ENCODE measurements around the gene AIG1. TPM values are rescaled to one million over a fixed set of nuclear protein-coding genes. Genes with fewer than 3 reads are reported as not detected.

AIG1 gene
- total RNA-seq, 1 donor from 2014 or later = 7.2 TPM

- H3K36me3 Mint-ChIP-seq (ENCODE audit: low read depth) = no peaks in the 10 kb centered on the region
These were observed 309.3 kb downstream of the AIG1 start for GRCh38 chr6:143369971-143370370.

GRCh38 chr6:143370812-143371370 lies 310.2 kb downstream of the AIG1 start:
- DNase-seq = no peak
- POLR2A ChIA-PET = no interaction called here

More at GRCh38 chr6:143369971-143370370, 309.3 kb downstream of the AIG1 start:
- ChIA-PET POLR2A (no interaction called here), CTCF (no interaction called here)
- DNase-seq (no peak), ATAC-seq (ENCODE audit: low read depth) (no peak)
- H3K4me3 Mint-ChIP-seq = no peak overlapping the region
- no peak for TF ChIP-seq CTCF (IDR thresholded peaks at IDR 0.05)
- no peaks in the 10 kb centered on the region for H3K27me3 Mint-ChIP-seq
- no peak overlapping the region for H3K27ac Mint-ChIP-seq
- intact Hi-C loops (cut with micrococcal nuclease) = no loop called here
- no peaks in the 10 kb centered on the region for H3K4me1 Mint-ChIP-seq
- no peaks in the 10 kb centered on the region for H3K9me3 Mint-ChIP-seq

GRCh38 chr6:143372199-143372882 lies 311.7 kb downstream of the AIG1 start:
- Mint-ChIP-seq H3K36me3 (ENCODE audit: low read depth) (no peaks in the 10 kb centered on the region), H3K27me3 (peaks cover 9% of the 10 kb centered on the region), H3K9me3 (peaks cover 3% of the 10 kb centered on the region), H3K4me1 (no peaks in the 10 kb centered on the region), H3K4me3 (no peak overlapping the region), H3K27ac (no peak overlapping the region)
- ATAC-seq (ENCODE audit: low read depth) = no peak
- CTCF ChIA-PET = no interaction called here
- DNase-seq = no peak
- intact Hi-C loops (cut with micrococcal nuclease) = no loop called here
- POLR2A ChIA-PET = no interaction called here
- no peak for TF ChIP-seq CTCF (IDR thresholded peaks at IDR 0.05)

More at GRCh38 chr6:143370812-143371370, 310.2 kb downstream of the AIG1 start:
- Mint-ChIP-seq H3K27ac (no peak overlapping the region), H3K4me1 (no peaks in the 10 kb centered on the region), H3K4me3 (no peak overlapping the region), H3K9me3 (no peaks in the 10 kb centered on the region), H3K27me3 (peaks cover 2% of the 10 kb centered on the region), H3K36me3 (ENCODE audit: low read depth) (no peaks in the 10 kb centered on the region)
- ATAC-seq (ENCODE audit: low read depth) = no peak
- CTCF ChIA-PET = no interaction called here
- TF ChIP-seq CTCF (IDR thresholded peaks at IDR 0.05) = no peak
- intact Hi-C loops (cut with micrococcal nuclease) = no loop called here

GRCh38 chr6:143374014-143374413 lies 313.3 kb downstream of the AIG1 start:
- DNase-seq = no peak
- no peak for TF ChIP-seq CTCF (IDR thresholded peaks at IDR 0.05)
- no peaks in the 10 kb centered on the region for H3K4me1 Mint-ChIP-seq
- no peak for ATAC-seq (ENCODE audit: low read depth)
- H3K4me3 Mint-ChIP-seq = no peak overlapping the region
- no peaks in the 10 kb centered on the region for H3K36me3 Mint-ChIP-seq (ENCODE audit: low read depth)
- CTCF ChIA-PET = interaction anchor here (0.7 kb wide), 1 partner anchor 38 kb away, joined by 3 read pairs; no protein-coding TSS in a partner anchor
- intact Hi-C loops (cut with micrococcal nuclease) = no loop called here
- H3K9me3 Mint-ChIP-seq = peaks cover 7% of the 10 kb centered on the region
- no peak overlapping the region for H3K27ac Mint-ChIP-seq
- peaks cover 9% of the 10 kb centered on the region for H3K27me3 Mint-ChIP-seq
- POLR2A ChIA-PET = no interaction called here

GRCh38 chr6:143375022-143375585 lies 314.4 kb downstream of the AIG1 start:
- Mint-ChIP-seq H3K27ac (no peak overlapping the region), H3K27me3 (peaks cover 9% of the 10 kb centered on the region), H3K9me3 (peaks cover 7% of the 10 kb centered on the region), H3K4me1 (no peaks in the 10 kb centered on the region), H3K36me3 (ENCODE audit: low read depth) (no peaks in the 10 kb centered on the region), H3K4me3 (no peak overlapping the region)
- intact Hi-C loops (cut with micrococcal nuclease) = no loop called here
- TF ChIP-seq CTCF (IDR thresholded peaks at IDR 0.05) = no peak
- DNase-seq (no peak), ATAC-seq (ENCODE audit: low read depth) (no peak)
- POLR2A ChIA-PET = no interaction called here
- CTCF ChIA-PET = no interaction called here

Data from activated B cell treated with CpG ODN at 0.5 μM for 24 hours (primary cell).